NCI-H1092 treated with DMSO at 0.1 percent for 48 hours (cell line): ENCODE measurements around the gene FGF14.

Experiments used
- DNase-seq: peaks from one replicate; lab custom pipeline; 2025; lab: John Stamatoyannopoulos, UW

The FGF14 gene

DNA sequence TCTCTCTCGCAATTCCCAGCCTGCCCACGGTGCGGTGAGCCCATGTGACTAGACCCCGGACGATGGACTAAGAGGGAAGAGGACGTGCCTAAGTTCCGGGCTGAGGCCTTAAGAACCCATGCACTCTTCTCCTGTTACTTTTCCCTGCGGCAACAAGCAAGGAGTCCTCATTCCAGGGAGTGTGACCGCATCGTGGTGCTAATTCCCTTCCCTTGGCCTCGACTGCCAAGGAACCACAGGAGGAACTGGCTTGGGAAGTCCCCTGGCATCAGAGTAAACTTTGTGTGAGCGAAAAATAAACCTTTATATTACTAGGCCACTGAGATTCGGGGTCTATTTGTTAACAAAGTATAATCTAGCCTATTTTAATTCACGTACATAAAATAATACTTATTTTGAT lies 34.0 kb downstream of the FGF14 start:
- no peak for DNase-seq

GRCh38 chr13:102361113-102361512 lies 40.7 kb downstream of the FGF14 start:
- no peak for DNase-seq

DNA sequence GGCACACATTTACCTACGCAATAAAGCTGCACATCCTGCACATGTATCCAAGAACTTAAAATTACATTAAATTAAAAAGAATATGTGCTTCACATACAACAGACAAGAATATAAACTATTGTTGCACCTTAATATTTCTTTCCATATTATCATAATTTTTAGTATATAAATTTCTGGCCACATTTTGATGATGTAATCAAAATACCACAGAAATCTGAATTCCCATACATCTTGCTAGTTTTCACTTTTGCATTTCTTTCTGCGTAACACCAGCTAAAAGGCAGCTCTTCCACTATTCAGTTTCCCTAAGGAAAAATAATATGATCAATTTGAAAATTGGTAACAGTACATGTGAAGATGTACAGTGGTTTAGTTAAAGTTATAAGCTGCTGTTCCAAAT lies 42.6 kb downstream of the FGF14 start:
- DNase-seq = no peak

GRCh38 chr13:102355251-102355650 lies 46.6 kb downstream of the FGF14 start:
- DNase-seq = no peak

DNA sequence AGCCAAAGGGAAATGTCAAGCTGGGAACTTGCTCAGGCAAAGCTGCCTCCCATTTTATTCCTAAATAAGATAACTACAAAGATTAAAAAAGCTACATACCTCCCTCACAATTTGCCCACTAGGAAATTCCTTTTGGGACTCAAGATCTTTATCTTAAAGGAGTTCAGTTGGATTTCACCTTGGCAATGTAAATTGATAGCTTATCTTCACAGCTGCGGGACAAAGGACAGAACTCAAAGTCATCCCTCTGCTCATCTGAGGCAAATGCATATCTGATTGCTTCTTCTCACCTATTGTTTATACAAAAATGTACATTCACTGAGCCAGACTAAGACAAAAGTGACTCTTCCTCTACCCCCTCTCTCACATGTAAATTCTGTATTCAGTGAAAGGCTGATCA lies 47.8 kb downstream of the FGF14 start:
- DNase-seq = no peak

- no peak for DNase-seq
Observed at GRCh38 chr13:102351521-102351920, 50.3 kb downstream of the FGF14 start.

GRCh38 chr13:102347490-102347889 lies 54.4 kb downstream of the FGF14 start:
- no peak for DNase-seq

DNA sequence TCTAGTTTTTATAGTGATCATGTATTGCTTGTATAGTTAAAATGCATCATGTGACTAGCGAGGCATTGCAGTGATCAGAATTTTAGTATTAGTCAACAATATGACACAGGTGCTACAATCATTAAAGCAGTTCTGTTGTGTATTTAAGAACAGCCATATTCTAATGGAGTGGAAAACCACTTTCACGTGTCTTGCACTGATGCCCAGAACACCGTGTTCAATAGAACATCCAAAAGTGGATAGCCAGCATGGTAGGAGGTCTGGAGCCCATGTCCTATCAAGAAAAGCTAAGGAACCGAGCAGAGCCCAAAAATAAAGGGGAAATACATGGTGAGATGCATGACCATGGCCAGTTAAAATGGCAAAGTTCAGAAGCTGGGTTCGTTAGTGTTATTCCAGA lies 55.1 kb downstream of the FGF14 start:
- DNase-seq = no peak

DNA sequence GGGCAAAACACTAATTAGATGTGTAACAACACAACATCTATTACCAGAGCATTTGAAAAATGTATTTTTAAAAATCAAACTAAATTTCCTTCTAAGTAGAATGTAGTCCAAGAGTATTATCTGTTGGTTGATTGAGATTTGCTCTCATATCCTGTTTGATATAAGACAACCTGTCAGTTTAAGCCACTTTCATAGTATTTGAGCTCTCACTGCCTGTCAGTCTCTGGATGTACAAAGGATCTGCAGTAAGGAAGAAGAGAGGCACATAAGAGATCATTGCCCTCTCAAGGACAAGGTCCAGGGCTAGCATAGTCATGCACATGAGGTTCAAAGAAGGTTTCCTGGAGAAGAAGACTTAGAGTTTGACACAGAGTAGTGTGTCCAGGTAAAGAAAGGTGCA lies 57.4 kb downstream of the FGF14 start:
- DNase-seq = no peak

GRCh38 chr13:102333320-102334198 lies 68.3 kb downstream of the FGF14 start:
- peak; percentile 59 for DNase-seq

- DNase-seq = no peak
Observed at GRCh38 chr13:102328909-102329308, 72.9 kb downstream of the FGF14 start.

- no peak for DNase-seq
Observed at GRCh38 chr13:102327119-102327617, 74.7 kb downstream of the FGF14 start.

- DNase-seq = no peak
Observed at GRCh38 chr13:102326381-102327118, 75.3 kb downstream of the FGF14 start.

- no peak for DNase-seq
Observed at GRCh38 chr13:102325321-102325720, 76.5 kb downstream of the FGF14 start.

DNA sequence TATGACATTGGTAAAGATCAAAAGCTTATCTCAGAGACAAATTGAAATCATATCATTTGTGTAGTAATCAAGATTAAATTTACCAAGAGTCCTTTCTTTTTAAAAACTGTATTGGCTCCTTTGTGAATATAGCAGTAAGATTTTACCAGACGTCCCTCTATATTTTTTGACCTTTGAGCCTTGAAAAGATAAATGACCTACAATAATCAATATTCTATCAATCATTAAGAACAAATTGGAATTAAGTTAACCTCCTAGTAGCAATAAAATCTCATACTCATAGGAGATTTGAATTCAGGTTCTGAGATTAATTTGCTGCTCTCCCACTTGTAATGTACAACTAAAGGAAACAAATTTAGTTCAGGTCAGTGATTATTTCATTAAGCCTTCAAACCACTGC lies 78.3 kb downstream of the FGF14 start:
- DNase-seq = no peak

DNA sequence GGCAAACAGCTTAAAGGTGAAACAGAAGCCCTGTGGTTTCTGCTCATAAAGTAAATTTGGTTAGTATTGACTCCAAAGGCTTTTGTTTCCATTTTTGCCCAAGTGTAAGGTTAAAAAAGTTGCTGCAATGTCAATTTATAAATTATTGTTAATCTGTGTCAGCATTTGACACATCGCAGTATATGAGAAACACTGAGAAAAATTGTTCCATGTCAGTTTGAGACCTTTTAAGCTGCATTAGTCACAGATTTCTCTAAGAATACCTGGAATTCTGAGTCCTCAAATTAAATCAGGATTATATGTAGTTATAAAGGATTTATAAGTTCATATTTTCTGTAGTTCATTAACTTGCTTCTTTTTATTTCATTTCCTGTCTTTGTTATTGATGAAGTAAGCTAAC lies 78.8 kb downstream of the FGF14 start:
- no peak for DNase-seq

GRCh38 chr13:102322211-102322610 lies 79.6 kb downstream of the FGF14 start:
- DNase-seq = no peak

DNA sequence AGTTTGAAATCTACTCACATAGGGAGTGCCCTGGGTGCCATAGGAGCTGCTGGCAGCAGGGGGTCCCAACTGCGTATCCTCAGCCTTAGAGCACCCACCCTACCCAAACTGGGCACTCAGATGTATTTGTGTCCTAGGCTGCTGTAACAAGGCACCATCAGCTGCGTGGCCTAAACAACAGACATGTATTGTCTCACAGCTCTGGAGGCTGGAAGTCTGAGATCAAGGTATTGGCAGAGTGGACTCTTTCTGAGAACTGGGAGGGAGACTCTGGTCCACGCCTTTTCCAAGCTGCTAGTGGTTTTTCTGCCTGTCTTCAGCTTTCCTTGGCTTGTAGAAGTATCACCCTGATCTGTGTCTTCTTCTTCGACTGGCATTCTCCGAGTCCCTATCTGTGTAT lies 83.6 kb downstream of the FGF14 start:
- no peak for DNase-seq

- DNase-seq = no peak
Observed at GRCh38 chr13:102317593-102317992, 84.3 kb downstream of the FGF14 start.

GRCh38 chr13:102316732-102317131 lies 85.1 kb downstream of the FGF14 start:
- DNase-seq = no peak

DNA sequence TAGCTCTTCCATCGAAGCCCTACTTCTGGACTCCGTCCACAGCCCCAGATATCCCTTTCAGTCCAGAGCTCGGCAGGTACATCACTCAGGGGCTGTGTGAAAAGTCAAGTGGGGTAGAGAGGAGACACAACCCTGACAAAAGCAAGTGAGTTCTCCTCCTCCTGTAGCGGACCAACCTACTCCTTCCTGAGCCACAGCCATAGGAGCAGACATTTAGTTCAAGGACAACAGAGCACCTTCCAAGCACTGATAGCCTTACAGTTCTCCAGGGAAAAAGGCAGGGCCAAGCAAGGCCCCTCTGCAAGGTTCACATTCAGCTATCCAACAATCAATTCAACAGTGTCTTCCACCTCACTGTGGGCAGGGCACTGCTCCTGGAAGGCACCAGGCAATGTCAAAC lies 89.0 kb downstream of the FGF14 start:
- DNase-seq = no peak

GRCh38 chr13:102311901-102312300 lies 89.9 kb downstream of the FGF14 start:
- DNase-seq = no peak

DNA sequence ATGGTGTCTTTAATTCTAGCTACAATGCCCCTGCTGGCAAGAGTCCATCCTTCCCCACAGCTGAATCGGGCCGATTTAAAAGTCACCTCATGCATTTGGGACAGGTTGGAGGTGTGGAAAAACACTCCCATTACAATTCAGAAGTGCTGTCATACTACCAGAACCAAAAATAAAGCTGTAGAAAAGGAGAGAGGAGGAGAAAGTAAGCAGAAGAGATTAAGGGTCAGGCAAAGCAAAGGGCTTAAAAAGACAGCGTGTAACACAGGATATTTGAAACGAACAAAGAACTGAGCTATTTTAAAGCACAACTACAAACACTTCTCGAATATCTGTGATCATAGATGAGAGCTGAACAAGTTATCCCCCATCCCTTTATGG lies 90.4 kb downstream of the FGF14 start:
- DNase-seq = no peak
